Measurements from ENCODE around the gene SNX9. TPM values are rescaled to one million over a fixed set of nuclear protein-coding genes. Genes with fewer than 3 reads are reported as not detected.

The SNX9 gene
- total and polyA plus RNA-seq, 9 donors, result 20.2 to 36.9 (median 27.1) TPM

- Histone ChIP-seq H3K4me1 (ENCODE audit: control insufficient read depth, insufficient read depth, low read length) (no peaks in the 10 kb centered on the region), H3K27me3 (ENCODE audit: control insufficient read depth, insufficient read depth, low read length) (peaks cover 4% of the 10 kb centered on the region), H3K27ac (ENCODE audit: low read length) (no peak overlapping the region), H3K4me3 (ENCODE audit: low read length) (no peak overlapping the region), H3K9me3 (replicated peaks; ENCODE audit: control insufficient read depth, low read depth, low read length) (no peaks in the 10 kb centered on the region), H3K36me3 (ENCODE audit: control insufficient read depth, insufficient read depth, low read length) (no peaks in the 10 kb centered on the region)
- WGBS (ENCODE audit: insufficient coverage), result 72% methylated on average over 9 of the region's 9 CpGs
- no peak for DNase-seq
Observed at GRCh38 chr6:157974341-157974894, 151.4 kb downstream of the SNX9 start.

DNA sequence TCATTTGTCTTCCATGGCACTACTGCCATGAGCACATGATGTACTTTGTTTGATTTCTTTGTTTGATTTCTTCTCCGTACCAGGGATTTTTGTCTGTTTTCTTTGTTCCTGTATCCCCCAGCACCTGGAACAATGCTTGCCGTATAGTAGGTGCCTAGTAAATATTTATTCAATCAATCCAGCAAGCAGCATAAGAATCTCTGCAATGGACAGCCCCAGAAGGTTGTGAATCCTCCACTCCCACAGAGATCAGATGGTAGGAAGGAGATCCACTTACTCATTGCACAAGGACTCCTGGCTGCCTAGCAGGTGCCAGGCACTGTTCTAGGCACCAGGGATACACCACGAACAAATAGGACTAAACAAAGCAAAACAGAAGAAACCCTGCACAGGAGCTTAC, 151.9 kb downstream of the SNX9 start:
- no peaks in the 10 kb centered on the region for H3K9me3 ChIP-seq (replicated peaks; ENCODE audit: control insufficient read depth, low read depth, low read length)
- no peak overlapping the region for H3K27ac ChIP-seq (ENCODE audit: low read length)
- DNase-seq, result no peak
- H3K4me3 ChIP-seq (ENCODE audit: low read length), result no peak overlapping the region
- peaks cover 4% of the 10 kb centered on the region for H3K27me3 ChIP-seq (ENCODE audit: control insufficient read depth, insufficient read depth, low read length)
- no peaks in the 10 kb centered on the region for H3K36me3 ChIP-seq (ENCODE audit: control insufficient read depth, insufficient read depth, low read length)
- no CpG with 5 or more reads among the region's 3 CpGs for WGBS (ENCODE audit: insufficient coverage)
- H3K4me1 ChIP-seq (ENCODE audit: control insufficient read depth, insufficient read depth, low read length), result no peaks in the 10 kb centered on the region

- H3K36me3 ChIP-seq (ENCODE audit: control insufficient read depth, insufficient read depth, low read length), result no peaks in the 10 kb centered on the region
- DNase-seq, result no peak
- no CpG with 5 or more reads among the region's 2 CpGs for WGBS (ENCODE audit: insufficient coverage)
Observed at GRCh38 chr6:157975456-157975855, 152.4 kb downstream of the SNX9 start.

DNA sequence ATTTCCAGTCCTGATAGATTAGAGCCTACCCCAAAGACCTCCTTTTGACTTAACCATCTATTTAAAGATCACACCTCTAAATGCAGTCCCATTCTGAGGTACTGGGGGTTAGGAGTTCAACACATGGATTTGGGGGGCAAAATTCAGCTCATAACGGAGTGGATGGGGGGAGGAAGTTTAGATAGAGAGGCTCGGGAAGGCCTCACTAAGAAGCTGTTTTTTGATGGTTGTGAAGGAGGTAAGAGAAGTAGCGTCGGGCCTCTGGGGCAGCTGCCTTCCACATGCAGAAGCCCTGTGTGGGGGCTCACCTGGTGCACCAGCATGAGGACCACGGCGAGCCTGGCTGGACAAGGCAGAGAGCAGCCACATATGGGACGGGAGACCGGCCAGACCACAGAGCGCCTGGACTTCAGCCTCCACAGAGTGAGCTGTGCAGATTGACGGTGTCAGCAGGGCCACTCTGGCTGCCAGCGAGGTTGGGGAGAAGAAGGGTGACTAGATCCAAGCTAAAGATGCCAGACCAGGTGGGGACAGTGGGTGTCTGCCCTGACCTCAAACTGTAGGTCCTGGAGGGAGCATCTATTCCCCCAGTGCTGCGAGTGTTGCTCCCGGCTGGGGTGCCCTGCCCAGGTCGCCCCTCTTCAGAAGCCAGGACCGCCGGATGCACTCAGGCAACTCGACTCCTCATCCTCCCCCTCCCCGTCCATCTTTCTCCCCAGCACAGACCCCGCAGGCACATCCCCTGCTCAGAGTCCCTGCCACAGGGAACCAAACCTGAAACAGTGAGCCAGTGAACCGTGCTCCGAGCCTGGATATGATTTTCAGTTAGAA, 153.5 kb downstream of the SNX9 start:
- DNase-seq, result no peak
- Histone ChIP-seq H3K27me3 (ENCODE audit: control insufficient read depth, insufficient read depth, low read length) (peaks cover 7% of the 10 kb centered on the region), H3K4me3 (ENCODE audit: low read length) (no peak overlapping the region), H3K27ac (ENCODE audit: low read length) (no peak overlapping the region), H3K36me3 (ENCODE audit: control insufficient read depth, insufficient read depth, low read length) (no peaks in the 10 kb centered on the region), H3K4me1 (ENCODE audit: control insufficient read depth, insufficient read depth, low read length) (peaks cover 4% of the 10 kb centered on the region), H3K9me3 (replicated peaks; ENCODE audit: control insufficient read depth, low read depth, low read length) (no peaks in the 10 kb centered on the region)
- WGBS (ENCODE audit: insufficient coverage), result 78% methylated on average over 18 of the region's 21 CpGs

More at GRCh38 chr6:157975456-157975855, 152.4 kb downstream of the SNX9 start:
- Histone ChIP-seq H3K27ac (ENCODE audit: low read length) (no peak overlapping the region), H3K9me3 (replicated peaks; ENCODE audit: control insufficient read depth, low read depth, low read length) (no peaks in the 10 kb centered on the region), H3K4me1 (ENCODE audit: control insufficient read depth, insufficient read depth, low read length) (no peaks in the 10 kb centered on the region), H3K4me3 (ENCODE audit: low read length) (no peak overlapping the region), H3K27me3 (ENCODE audit: control insufficient read depth, insufficient read depth, low read length) (peaks cover 4% of the 10 kb centered on the region)

- Histone ChIP-seq H3K36me3 (ENCODE audit: control insufficient read depth, insufficient read depth, low read length) (no peaks in the 10 kb centered on the region), H3K27ac (ENCODE audit: low read length) (no peak overlapping the region), H3K4me3 (ENCODE audit: low read length) (no peak overlapping the region), H3K9me3 (replicated peaks; ENCODE audit: control insufficient read depth, low read depth, low read length) (no peaks in the 10 kb centered on the region), H3K4me1 (ENCODE audit: control insufficient read depth, insufficient read depth, low read length) (peaks cover 5% of the 10 kb centered on the region), H3K27me3 (ENCODE audit: control insufficient read depth, insufficient read depth, low read length) (peaks cover 7% of the 10 kb centered on the region)
- 79% methylated on average over 10 of the region's 10 CpGs for WGBS (ENCODE audit: insufficient coverage)
- no peak for DNase-seq
Observed at GRCh38 chr6:157977176-157977804, 154.2 kb downstream of the SNX9 start.

GRCh38 chr6:157978021-157978783, 155.2 kb downstream of the SNX9 start:
- peaks cover 11% of the 10 kb centered on the region for H3K4me1 ChIP-seq (ENCODE audit: control insufficient read depth, insufficient read depth, low read length)
- H3K36me3 ChIP-seq (ENCODE audit: control insufficient read depth, insufficient read depth, low read length), result no peaks in the 10 kb centered on the region
- H3K27me3 ChIP-seq (ENCODE audit: control insufficient read depth, insufficient read depth, low read length), result peaks cover 7% of the 10 kb centered on the region
- no peak overlapping the region for H3K4me3 ChIP-seq (ENCODE audit: low read length)
- DNase-seq, result no peak
- WGBS (ENCODE audit: insufficient coverage), result 76% methylated on average over 13 of the region's 16 CpGs
- H3K9me3 ChIP-seq (replicated peaks; ENCODE audit: control insufficient read depth, low read depth, low read length), result no peaks in the 10 kb centered on the region
- H3K27ac ChIP-seq (ENCODE audit: low read length), result no peak overlapping the region

DNA sequence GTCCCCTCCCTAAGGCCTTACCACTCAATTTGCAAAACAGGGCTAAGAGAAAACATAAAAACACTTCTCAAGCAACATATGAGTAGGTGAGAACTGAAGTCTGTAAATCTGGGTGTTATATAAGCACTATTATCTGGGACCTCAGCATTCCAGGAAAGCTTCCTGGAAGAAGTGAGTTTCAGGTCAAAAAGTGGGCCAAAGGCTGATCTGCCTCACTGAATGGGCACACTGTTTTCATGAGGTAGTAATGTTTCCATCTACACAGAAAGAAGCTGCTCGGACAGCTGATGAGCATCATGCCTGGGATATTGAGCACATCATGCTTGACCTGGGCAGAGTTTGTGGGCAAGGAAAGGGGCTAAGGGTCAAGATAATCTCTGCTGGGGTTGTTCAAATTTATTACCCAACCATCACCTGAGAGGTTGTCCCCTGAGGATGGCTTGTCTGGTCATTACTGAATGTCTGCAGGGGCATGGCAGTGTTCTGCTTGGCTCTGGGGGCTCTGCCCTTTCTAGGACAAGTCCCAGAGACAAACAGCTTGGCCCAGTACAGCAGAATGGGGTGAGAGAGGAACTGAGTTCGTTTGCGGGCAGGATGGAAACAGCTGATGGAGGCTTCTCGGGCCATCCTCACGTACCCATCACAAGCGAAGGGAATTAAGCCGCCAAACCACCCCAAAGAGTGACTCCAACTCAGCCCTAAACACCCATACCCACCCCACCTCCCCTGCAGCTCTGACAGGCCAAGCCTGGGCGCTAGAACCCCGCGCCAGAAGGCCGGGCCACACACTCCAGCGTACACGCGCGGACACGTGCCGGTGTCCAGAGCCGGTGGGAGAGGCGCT, 157.5 kb downstream of the SNX9 start:
- Histone ChIP-seq H3K36me3 (ENCODE audit: control insufficient read depth, insufficient read depth, low read length) (no peaks in the 10 kb centered on the region), H3K4me1 (ENCODE audit: control insufficient read depth, insufficient read depth, low read length) (peaks cover 19% of the 10 kb centered on the region), H3K27me3 (ENCODE audit: control insufficient read depth, insufficient read depth, low read length) (peaks cover 7% of the 10 kb centered on the region), H3K9me3 (replicated peaks; ENCODE audit: control insufficient read depth, low read depth, low read length) (no peaks in the 10 kb centered on the region), H3K4me3 (ENCODE audit: low read length) (peak overlapping the region; percentile 70), H3K27ac (ENCODE audit: low read length) (no peak overlapping the region)
- DNase-seq, result peak; percentile 33
- 70% methylated on average over 7 of the region's 19 CpGs for WGBS (ENCODE audit: insufficient coverage)

- no peaks in the 10 kb centered on the region for H3K36me3 ChIP-seq (ENCODE audit: control insufficient read depth, insufficient read depth, low read length)
- no peaks in the 10 kb centered on the region for H3K9me3 ChIP-seq (replicated peaks; ENCODE audit: control insufficient read depth, low read depth, low read length)
- H3K27ac ChIP-seq (ENCODE audit: low read length), result peak overlapping the region; percentile 56
- H3K4me1 ChIP-seq (ENCODE audit: control insufficient read depth, insufficient read depth, low read length), result peaks cover 24% of the 10 kb centered on the region
- 2% methylated on average over 24 of the region's 24 CpGs for WGBS (ENCODE audit: insufficient coverage)
- no peak for DNase-seq
- H3K4me3 ChIP-seq (ENCODE audit: low read length), result peak overlapping the region; percentile 70
- H3K27me3 ChIP-seq (ENCODE audit: control insufficient read depth, insufficient read depth, low read length), result peaks cover 7% of the 10 kb centered on the region
Observed at GRCh38 chr6:157981132-157981394, 158.0 kb downstream of the SNX9 start.

DNA sequence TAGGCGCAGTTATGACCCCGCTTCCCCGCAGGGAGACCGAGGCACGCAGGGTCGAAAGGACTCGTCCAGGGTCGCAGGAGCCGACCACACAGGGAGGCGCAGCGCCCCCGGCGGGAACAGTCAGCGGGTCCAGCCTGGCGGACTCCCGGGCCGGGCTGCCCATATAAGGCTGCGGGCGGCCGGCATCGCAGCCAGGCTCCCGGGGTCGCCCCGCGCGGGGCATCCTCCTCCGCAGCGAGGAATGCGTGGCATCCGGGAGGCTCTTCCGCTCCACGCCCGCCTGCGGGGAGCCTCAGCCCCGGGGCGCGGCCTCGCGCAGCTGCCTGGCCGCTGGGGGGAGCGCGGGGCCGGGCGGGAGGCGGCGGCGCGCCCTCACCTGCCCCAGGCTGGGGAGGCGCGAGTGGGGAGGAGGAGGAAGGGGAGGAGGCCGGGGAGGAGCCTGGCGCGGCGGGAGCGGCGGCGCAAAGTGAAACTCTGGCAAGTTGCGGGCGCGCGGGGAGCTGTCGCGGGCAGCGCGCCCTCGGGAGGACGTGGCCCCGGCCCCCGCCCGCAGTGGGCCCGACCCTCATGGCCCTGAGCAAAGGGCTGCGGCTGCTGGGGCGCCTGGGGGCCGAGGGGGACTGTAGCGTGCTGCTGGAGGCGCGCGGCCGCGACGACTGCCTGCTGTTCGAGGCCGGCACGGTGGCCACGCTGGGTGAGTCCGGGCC, 158.5 kb downstream of the SNX9 start, which contains the start of gene SYNJ2:
Gene SYNJ2, plus strand, starts transcription at position 469 of the 707 bp plus-strand sequence. Its CDS starts 99 bp downstream, at position 568.
- peaks cover 24% of the 10 kb centered on the region for H3K4me1 ChIP-seq (ENCODE audit: control insufficient read depth, insufficient read depth, low read length)
- peaks cover 7% of the 10 kb centered on the region for H3K27me3 ChIP-seq (ENCODE audit: control insufficient read depth, insufficient read depth, low read length)
- DNase-seq, result peak; percentile 79
- H3K9me3 ChIP-seq (replicated peaks; ENCODE audit: control insufficient read depth, low read depth, low read length), result no peaks in the 10 kb centered on the region
- H3K4me3 ChIP-seq (ENCODE audit: low read length), result peak within 1 kb of the TSS; percentile 70
- under 1% methylated on average over 86 of the region's 86 CpGs for WGBS (ENCODE audit: insufficient coverage)
- no peaks in the 10 kb centered on the region for H3K36me3 ChIP-seq (ENCODE audit: control insufficient read depth, insufficient read depth, low read length)
- peak within 1 kb of the TSS; percentile 56 for H3K27ac ChIP-seq (ENCODE audit: low read length)
